Suprapubic skin (tissue), 4 donors: Measurements from ENCODE around the gene MTIF3. TPM values are rescaled to one million over a fixed set of nuclear protein-coding genes. Genes with fewer than 3 reads are reported as not detected.

ENCODE experiments used
- DNase-seq, 2 donors: peaks; one replicate each; pipeline ENCODE4 v3.0.0-alpha.2; 2019; ENCODE audit warnings: low spot score in 2 of 2
- H3K27ac ChIP-seq: fragments of 200-600 bp; sonication (generic); one replicate; pipeline ENCODE4 v1.5.1; 2019
- H3K27me3 ChIP-seq: fragments of 200-600 bp; sonication (generic); one replicate; pipeline ENCODE4 v1.5.1; 2019
- H3K36me3 ChIP-seq: fragments of 200-600 bp; sonication (generic); one replicate; pipeline ENCODE4 v1.5.1; 2019
- H3K4me1 ChIP-seq: fragments of 200-600 bp; sonication (generic); one replicate; pipeline ENCODE4 v1.5.1; 2019
- H3K4me3 ChIP-seq: fragments of 200-600 bp; sonication (generic); one replicate; pipeline ENCODE4 v1.5.1; 2019; ENCODE audit warnings: mild to moderate bottlenecking
- H3K9me3 ChIP-seq: fragments of 200-600 bp; sonication (generic); one replicate; pipeline ENCODE4 v1.5.1; 2019
- EP300 ChIP-seq: sonication (generic); formaldehyde crosslinking; IDR thresholded peaks from one replicate; pipeline ENCODE4 v1.6.1; 2017; ENCODE audit warnings: antibody characterized with exemption
- POLR2A ChIP-seq, 2 donors: fragments of 450-650 bp; IDR thresholded peaks; one replicate each; pipeline ENCODE4 v1.6.1; 2017; ENCODE audit warnings: antibody characterized with exemption in 2 of 2, mild to moderate bottlenecking in 2 of 2, moderate library complexity in 2 of 2
- POLR2AphosphoS5 ChIP-seq, 3 donors: sonication (generic); formaldehyde crosslinking; IDR thresholded peaks; one replicate each; pipeline ENCODE4 v1.6.1; 2017; ENCODE audit warnings: antibody characterized with exemption in 3 of 3
- WGBS: methylation state at CpG from one replicate; pipeline ENCODE4 v1.1.5; 2018; 5-methylcytosine and 5-hydroxymethylcytosine counted together
- total RNA-seq, 4 donors: library from RNA; depleted of rRNA; stranded (reverse); fragments of >200 nt; gene quantifications; one replicate each; pipeline ENCODE4 v1.1.0, GENCODE V29; 2016
- TF ChIP-seq, protein P1 (sequence below), 2 donors: fragments of 200-600 bp in 1 of 2; fragments of 450-650 bp in 1 of 2; sonication (generic) in 1 of 2; IDR thresholded peaks; one replicate each; pipeline ENCODE4 v1.5.1; 2016 to 2019; ENCODE audit warnings: antibody characterized with exemption in 2 of 2, mild to moderate bottlenecking in 1 of 2, moderate library complexity in 1 of 2

MTIF3 gene
- total RNA-seq, 4 donors from 2014 or later: 42.1 to 66.9 (median 48.0) TPM

- Histone ChIP-seq H3K9me3 (no peaks in the 10 kb centered on the region), H3K4me1 (peaks cover 5% of the 10 kb centered on the region), H3K27ac (no peak overlapping the region), H3K4me3 (no peak overlapping the region), H3K27me3 (no peaks in the 10 kb centered on the region), H3K36me3 (no peaks in the 10 kb centered on the region)
- 75% methylated on average over 5 of the region's 5 CpGs for WGBS
- no peak for TF ChIP-seq EP300
- no peak for TF ChIP-seq POLR2AphosphoS5 (IDR thresholded peaks at IDR 0.05)
- DNase-seq: peak in 1 of 2 donors; percentile 6
Observed at GRCh38 chr13:27470075-27470820, 19.9 kb upstream of the MTIF3 start.

- WGBS: 9% methylated on average over 3 of the region's 3 CpGs
- peak in 1 of 2 donors; percentile 11 for DNase-seq
- Histone ChIP-seq H3K4me3 (no peak overlapping the region), H3K27me3 (no peaks in the 10 kb centered on the region), H3K9me3 (no peaks in the 10 kb centered on the region), H3K27ac (no peak overlapping the region), H3K4me1 (peaks cover 5% of the 10 kb centered on the region), H3K36me3 (no peaks in the 10 kb centered on the region)
- TF ChIP-seq POLR2A (IDR thresholded peaks at IDR 0.05): no peak
- TF ChIP-seq, protein P1, sequence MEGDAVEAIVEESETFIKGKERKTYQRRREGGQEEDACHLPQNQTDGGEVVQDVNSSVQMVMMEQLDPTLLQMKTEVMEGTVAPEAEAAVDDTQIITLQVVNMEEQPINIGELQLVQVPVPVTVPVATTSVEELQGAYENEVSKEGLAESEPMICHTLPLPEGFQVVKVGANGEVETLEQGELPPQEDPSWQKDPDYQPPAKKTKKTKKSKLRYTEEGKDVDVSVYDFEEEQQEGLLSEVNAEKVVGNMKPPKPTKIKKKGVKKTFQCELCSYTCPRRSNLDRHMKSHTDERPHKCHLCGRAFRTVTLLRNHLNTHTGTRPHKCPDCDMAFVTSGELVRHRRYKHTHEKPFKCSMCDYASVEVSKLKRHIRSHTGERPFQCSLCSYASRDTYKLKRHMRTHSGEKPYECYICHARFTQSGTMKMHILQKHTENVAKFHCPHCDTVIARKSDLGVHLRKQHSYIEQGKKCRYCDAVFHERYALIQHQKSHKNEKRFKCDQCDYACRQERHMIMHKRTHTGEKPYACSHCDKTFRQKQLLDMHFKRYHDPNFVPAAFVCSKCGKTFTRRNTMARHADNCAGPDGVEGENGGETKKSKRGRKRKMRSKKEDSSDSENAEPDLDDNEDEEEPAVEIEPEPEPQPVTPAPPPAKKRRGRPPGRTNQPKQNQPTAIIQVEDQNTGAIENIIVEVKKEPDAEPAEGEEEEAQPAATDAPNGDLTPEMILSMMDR (IDR thresholded peaks at IDR 0.05): no peak
- no peak for TF ChIP-seq EP300
- TF ChIP-seq POLR2AphosphoS5 (IDR thresholded peaks at IDR 0.05): no peak
Observed at GRCh38 chr13:27466513-27466912, 16.1 kb upstream of the MTIF3 start.

GRCh38 chr13:27465611-27466010 is 15.2 kb upstream of the MTIF3 start:
- H3K27ac ChIP-seq: no peak overlapping the region
- 45% methylated on average over 5 of the region's 5 CpGs for WGBS
- peaks cover 5% of the 10 kb centered on the region for H3K4me1 ChIP-seq
- H3K27me3 ChIP-seq: no peaks in the 10 kb centered on the region
- no peaks in the 10 kb centered on the region for H3K9me3 ChIP-seq
- no peak overlapping the region for H3K4me3 ChIP-seq
- DNase-seq: no peak
- TF ChIP-seq POLR2A (IDR thresholded peaks at IDR 0.05): no peak
- TF ChIP-seq, protein P1 (IDR thresholded peaks at IDR 0.05): no peak
- TF ChIP-seq EP300: no peak
- TF ChIP-seq POLR2AphosphoS5 (IDR thresholded peaks at IDR 0.05): no peak
- H3K36me3 ChIP-seq: no peaks in the 10 kb centered on the region

- Histone ChIP-seq H3K9me3 (no peaks in the 10 kb centered on the region), H3K4me3 (no peak overlapping the region), H3K27ac (no peak overlapping the region), H3K27me3 (no peaks in the 10 kb centered on the region), H3K36me3 (no peaks in the 10 kb centered on the region), H3K4me1 (peaks cover 5% of the 10 kb centered on the region)
- peak in 1 of 2 donors; percentile 43 for DNase-seq
- 74% methylated on average over 6 of the region's 6 CpGs for WGBS
- TF ChIP-seq POLR2AphosphoS5 (IDR thresholded peaks at IDR 0.05) (no peak), POLR2A (IDR thresholded peaks at IDR 0.05) (no peak), EP300 (no peak)
- TF ChIP-seq, protein P1 (IDR thresholded peaks at IDR 0.05): no peak
Observed at GRCh38 chr13:27463500-27463899, 13.1 kb upstream of the MTIF3 start.

GRCh38 chr13:27461940-27462584 is 11.7 kb upstream of the MTIF3 start:
- Histone ChIP-seq H3K27ac (no peak overlapping the region), H3K4me1 (peaks cover 5% of the 10 kb centered on the region), H3K36me3 (no peaks in the 10 kb centered on the region), H3K27me3 (no peaks in the 10 kb centered on the region), H3K9me3 (no peaks in the 10 kb centered on the region), H3K4me3 (no peak overlapping the region)
- 82% methylated on average over 12 of the region's 12 CpGs for WGBS
- DNase-seq: peak in 1 of 2 donors; percentile 28
- TF ChIP-seq EP300: no peak

DNA sequence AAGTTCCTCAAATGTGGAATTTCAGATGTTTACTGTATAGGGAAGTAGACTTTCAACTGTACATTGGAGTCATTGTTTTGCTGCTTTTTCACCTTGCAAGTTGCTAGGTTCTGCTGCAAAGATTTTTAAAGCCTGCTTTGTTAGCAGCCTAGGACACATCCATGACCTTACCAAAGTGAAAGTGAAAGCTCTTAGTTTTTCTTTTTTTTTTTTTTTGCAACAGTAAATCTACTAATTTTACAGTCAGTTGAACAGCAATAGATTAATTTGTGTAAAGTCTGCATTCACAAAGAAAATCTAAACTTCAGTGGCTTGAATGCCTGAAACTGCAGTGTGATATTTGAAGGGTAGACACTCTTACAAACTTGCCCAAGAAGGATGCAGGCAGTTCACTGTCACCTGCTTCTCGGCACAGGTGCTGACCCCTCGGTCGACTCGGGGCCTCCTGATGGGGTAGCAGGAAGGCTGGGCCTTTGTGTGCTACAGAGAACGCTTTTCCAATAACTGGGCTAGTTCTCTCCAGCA is 5.0 kb upstream of the MTIF3 start:
- 25% methylated on average over 5 of the region's 5 CpGs for WGBS
- no peak for DNase-seq
- TF ChIP-seq, protein P1 (IDR thresholded peaks at IDR 0.05): no peak
- TF ChIP-seq POLR2AphosphoS5 (IDR thresholded peaks at IDR 0.05): no peak
- TF ChIP-seq EP300: no peak
- TF ChIP-seq POLR2A (IDR thresholded peaks at IDR 0.05): no peak
- Histone ChIP-seq H3K4me1 (peaks cover 17% of the 10 kb centered on the region), H3K36me3 (no peaks in the 10 kb centered on the region), H3K4me3 (peak overlapping the region; percentile 19), H3K27me3 (no peaks in the 10 kb centered on the region), H3K27ac (no peak overlapping the region), H3K9me3 (no peaks in the 10 kb centered on the region)
